GM23248 (cell line): ENCODE data around the gene CARD18. TPM values are rescaled to one million over a fixed set of nuclear protein-coding genes. Genes with fewer than 3 reads are reported as not detected.

Experiments
- DNase-seq: peaks from one replicate; pipeline ENCODE4 v3.0.0-alpha.2; 2015
- H2AFZ ChIP-seq: fragments of 200-600 bp; sonication (generic); 2 replicates; pipeline ENCODE4 v1.6.1; 2016; ENCODE audit warnings: antibody characterized with exemption
- H3F3A ChIP-seq: fragments of 200-600 bp; sonication (generic); 2 replicates; pipeline ENCODE4 v1.6.1; 2016; ENCODE audit warnings: mild to moderate bottlenecking, antibody characterized with exemption, mixed run types; ENCODE audit not compliant: insufficient read depth
- H3K27ac ChIP-seq: fragments of 200-600 bp; sonication (generic); 2 replicates; pipeline ENCODE4 v1.5.1; 2016; ENCODE audit warnings: mild to moderate bottlenecking
- H3K27me3 ChIP-seq: fragments of 200-600 bp; sonication (generic); replicated peaks from 2 replicates; pipeline ENCODE4 v1.6.1; 2016; ENCODE audit warnings: mild to moderate bottlenecking; ENCODE audit not compliant: insufficient read depth
- H3K36me3 ChIP-seq: fragments of 200-600 bp; sonication (generic); 2 replicates; pipeline ENCODE4 v1.6.1; 2016; ENCODE audit warnings: low read depth, mild to moderate bottlenecking
- H3K4me1 ChIP-seq: fragments of 200-600 bp; sonication (generic); 2 replicates; pipeline ENCODE4 v1.6.1; 2016; ENCODE audit warnings: mild to moderate bottlenecking; ENCODE audit not compliant: insufficient read depth
- H3K4me2 ChIP-seq: fragments of 200-600 bp; sonication (generic); one replicate; pipeline ENCODE4 v1.6.1; 2016; ENCODE audit warnings: mild to moderate bottlenecking; ENCODE audit not compliant: unreplicated experiment
- H3K4me3 ChIP-seq: fragments of 200-600 bp; sonication (generic); 2 replicates; pipeline ENCODE4 v1.5.1; 2016; ENCODE audit warnings: mild to moderate bottlenecking
- H3K79me2 ChIP-seq: fragments of 200-600 bp; sonication (generic); 2 replicates; pipeline ENCODE4 v1.6.1; 2016; ENCODE audit warnings: mild to moderate bottlenecking; ENCODE audit not compliant: insufficient read depth
- H3K9ac ChIP-seq: fragments of 200-600 bp; sonication (generic); 2 replicates; pipeline ENCODE4 v1.6.1; 2016; ENCODE audit warnings: mild to moderate bottlenecking
- H3K9me2 ChIP-seq: fragments of 200-600 bp; sonication (generic); 2 replicates; pipeline ENCODE4 v1.6.1; 2016; ENCODE audit warnings: mixed run types, mild to moderate bottlenecking, moderate library complexity; ENCODE audit not compliant: insufficient read depth
- H3K9me3 ChIP-seq: fragments of 200-600 bp; sonication (generic); one replicate; pipeline ENCODE4 v1.6.1; 2017; ENCODE audit warnings: low read depth
- H4K20me1 ChIP-seq: fragments of 200-600 bp; sonication (generic); 2 replicates; pipeline ENCODE4 v1.6.0; 2016; ENCODE audit not compliant: insufficient read depth
- EZH2 ChIP-seq: fragments of 200-600 bp; sonication (generic); IDR thresholded peaks from 2 replicates; pipeline ENCODE4 v1.6.1; 2018; ENCODE audit warnings: antibody characterized with exemption, mild to moderate bottlenecking; ENCODE audit not compliant: insufficient read depth, poor library complexity, severe bottlenecking
- EZH2phosphoT487 ChIP-seq: fragments of 200-600 bp; sonication (generic); IDR thresholded peaks from 2 replicates; pipeline ENCODE4 v1.6.1; 2018; ENCODE audit warnings: antibody characterized with exemption, moderate library complexity, mild to moderate bottlenecking, low read depth; ENCODE audit not compliant: insufficient read depth
- WGBS, 2 experiments: methylation state at CpG; one replicate each; pipeline ENCODE4 v1.1.6; 2015 to 2017; ENCODE audit warnings: low lambda C conversion rate in 2 of 2, low coverage in 1 of 2; ENCODE audit errors: missing lambda C conversion rate in 2 of 2; 5-methylcytosine and 5-hydroxymethylcytosine counted together
- in situ Hi-C: fragments of 300-500 bp; cut with MboI; formaldehyde crosslinking; loops from 2 replicates; pipeline ENCODE4 v1.15.0; 2020
- polyA plus RNA-seq: library from polyadenylated mRNA; unstranded; fragments of >200 nt; fragmentation: Nextera tagmentation; extraction: Ambion mirVana; gene quantifications from 2 replicates; pipeline ENCODE4 v1.2.1, GENCODE V29; 2016
- total RNA-seq: library from RNA; depleted of rRNA; stranded (reverse); fragments of >200 nt; shearing (Covaris generic); gene quantifications from 2 replicates; pipeline ENCODE4 v1.2.3, GENCODE V29; 2014; rRNA removed

CARD18 gene
- total RNA-seq (not detected in 2 replicates), polyA plus RNA-seq (not detected in 2 replicates)

DNA sequence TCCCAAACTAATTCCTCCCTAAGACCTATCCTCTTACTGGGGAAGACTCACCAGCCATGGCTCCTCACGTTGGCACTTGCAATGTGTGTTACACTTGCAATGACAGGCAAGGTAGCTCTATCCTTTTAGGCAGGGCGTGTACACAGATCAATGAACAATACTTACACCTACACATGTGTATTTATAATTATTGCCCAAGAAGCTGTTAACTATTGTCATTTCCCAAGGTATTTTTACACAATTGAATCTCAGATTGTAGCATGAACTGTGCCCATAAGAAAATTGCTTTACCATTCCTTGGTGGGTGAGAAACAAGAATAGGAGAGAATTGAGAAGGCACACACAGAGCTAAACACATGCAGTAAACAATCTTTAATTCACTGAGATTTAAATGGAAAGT lies at the start of gene CARD18:
Gene CARD18, minus strand, starts transcription at position 101 of the 400 bp plus-strand sequence. Its CDS starts 43 bp downstream, at position 58.
- no peak for DNase-seq
- no peaks in the 10 kb centered on the region for H3K9me3 ChIP-seq
- TF ChIP-seq EZH2 (no peak), EZH2phosphoT487 (no peak)
- H3F3A ChIP-seq: no peaks in the 10 kb centered on the region
- no peak within 1 kb of the TSS for H3K9ac ChIP-seq
- H3K4me3 ChIP-seq: no peak within 1 kb of the TSS
- H3K27ac ChIP-seq: no peak within 1 kb of the TSS
- H3K4me1 ChIP-seq: 0 out of 2 replicates have a peak, but pooled peaks cover 7% of the 10 kb centered on the region
- in situ Hi-C loops: no loop called here
- H3K36me3 ChIP-seq: no peaks in the 10 kb centered on the region
- 64 to 66% methylated on average over 2 of the region's 2 CpGs for WGBS, 2 experiments
- no peak within 1 kb of the TSS for H3K4me2 ChIP-seq
- H3K27me3 ChIP-seq: no peaks in the 10 kb centered on the region
- H3K9me2 ChIP-seq: no peaks in the 10 kb centered on the region
- H3K79me2 ChIP-seq: no peaks in the 10 kb centered on the region
- no peaks in the 10 kb centered on the region for H4K20me1 ChIP-seq
- no peak within 1 kb of the TSS for H2AFZ ChIP-seq

DNA sequence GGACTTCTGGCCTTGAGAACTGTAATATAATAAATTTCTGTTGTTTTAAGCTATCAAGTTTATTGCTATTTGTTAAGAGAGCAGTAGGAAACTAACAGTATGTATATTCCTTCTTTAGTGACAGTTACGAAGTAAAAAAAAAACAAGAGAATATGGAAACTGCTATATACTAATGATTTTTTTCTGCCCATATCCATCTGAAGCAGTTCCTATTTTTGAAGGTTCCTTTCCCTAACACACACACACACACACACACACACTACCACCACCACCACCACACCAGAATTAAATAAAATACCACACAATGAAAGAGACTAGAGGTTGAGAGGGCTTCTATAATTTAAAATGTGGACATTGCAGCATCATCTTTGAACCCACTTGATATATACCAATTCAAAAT lies 44.4 kb upstream of the CARD18 start:
- Histone ChIP-seq H3K27ac (no peak overlapping the region), H3K4me1 (peaks cover 11% of the 10 kb centered on the region), H2AFZ (no peak overlapping the region), H3F3A (peaks cover 8% of the 10 kb centered on the region; the same call in 1 of the 2 replicates), H3K27me3 (no peaks in the 10 kb centered on the region), H4K20me1 (no peaks in the 10 kb centered on the region), H3K9ac (no peak overlapping the region), H3K79me2 (no peaks in the 10 kb centered on the region), H3K36me3 (no peaks in the 10 kb centered on the region), H3K4me2 (no peak overlapping the region), H3K4me3 (no peak overlapping the region), H3K9me2 (no peaks in the 10 kb centered on the region), H3K9me3 (no peaks in the 10 kb centered on the region)
- in situ Hi-C loops: no loop called here
- 100% methylated on average over 1 of the region's 1 CpG for WGBS, 2 experiments
- no peak for TF ChIP-seq EZH2phosphoT487
- no peak for TF ChIP-seq EZH2
- no peak for DNase-seq

GRCh38 chr11:105183426-105183825 lies 43.9 kb upstream of the CARD18 start:
- Histone ChIP-seq H3K4me1 (peaks cover 12% of the 10 kb centered on the region), H3K79me2 (no peaks in the 10 kb centered on the region), H3K36me3 (no peaks in the 10 kb centered on the region), H3K27ac (no peak overlapping the region), H2AFZ (no peak overlapping the region), H3K9me2 (no peaks in the 10 kb centered on the region), H3F3A (peaks cover 8% of the 10 kb centered on the region; the same call in 1 of the 2 replicates), H3K9me3 (no peaks in the 10 kb centered on the region), H3K27me3 (no peaks in the 10 kb centered on the region), H3K9ac (no peak overlapping the region), H4K20me1 (no peaks in the 10 kb centered on the region), H3K4me3 (no peak overlapping the region), H3K4me2 (no peak overlapping the region)
- WGBS, 2 experiments: 84% methylated on average over 3 of the region's 3 CpGs
- DNase-seq: no peak
- in situ Hi-C loops: no loop called here
- TF ChIP-seq EZH2 (no peak), EZH2phosphoT487 (no peak)

DNA sequence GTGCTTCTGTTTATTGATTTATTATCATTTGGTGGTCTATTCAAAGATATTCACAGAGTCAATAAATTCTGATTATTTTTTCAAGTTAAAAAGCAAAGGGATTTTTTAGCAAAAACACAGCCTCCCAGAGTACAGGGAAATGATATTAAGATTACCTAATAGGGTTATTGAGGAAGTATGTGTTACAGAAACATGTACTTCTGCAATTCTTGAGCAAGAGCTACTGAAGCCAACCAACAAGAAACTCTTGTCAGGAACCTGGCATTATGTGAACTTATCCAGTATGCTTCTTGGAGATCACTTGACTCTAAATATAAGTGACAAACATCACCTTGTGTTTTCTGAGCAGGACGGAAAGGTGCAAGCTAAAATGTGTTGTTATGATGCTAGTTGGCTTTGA lies 42.0 kb upstream of the CARD18 start:
- in situ Hi-C loops: no loop called here
- no peak for TF ChIP-seq EZH2
- TF ChIP-seq EZH2phosphoT487: no peak
- Histone ChIP-seq H4K20me1 (no peaks in the 10 kb centered on the region), H2AFZ (no peak overlapping the region), H3K79me2 (no peaks in the 10 kb centered on the region), H3K27me3 (no peaks in the 10 kb centered on the region), H3K9me3 (no peaks in the 10 kb centered on the region), H3K4me3 (no peak overlapping the region), H3K4me1 (peaks cover 25% of the 10 kb centered on the region), H3K9ac (no peak overlapping the region), H3K9me2 (no peaks in the 10 kb centered on the region), H3K27ac (peak overlapping the region; percentile 49), H3F3A (peaks cover 14% of the 10 kb centered on the region; the same call in 1 of the 2 replicates), H3K4me2 (peak overlapping the region; percentile 8), H3K36me3 (no peaks in the 10 kb centered on the region)
- WGBS, 2 experiments: 100% methylated on average over 1 of the region's 1 CpG
- peak; percentile 53 for DNase-seq
